Central memory CD4-positive, alpha-beta T cell (primary cell): Measurements from ENCODE around the gene SAP30BP.

ENCODE experiments used
- DNase-seq: peaks from one replicate; pipeline ENCODE4 v3.0.0; 2022

Gene SAP30BP

GRCh38 chr17:75691801-75692626, 24.9 kb downstream of the SAP30BP start:
- no peak for DNase-seq

- DNase-seq = no peak
Observed at GRCh38 chr17:75692976-75693375, 25.8 kb downstream of the SAP30BP start.

GRCh38 chr17:75693500-75694481, 26.7 kb downstream of the SAP30BP start:
- DNase-seq = no peak

GRCh38 chr17:75694536-75694935, 27.4 kb downstream of the SAP30BP start:
- no peak for DNase-seq

- DNase-seq = no peak
Observed at GRCh38 chr17:75695141-75695829, 28.1 kb downstream of the SAP30BP start.

- DNase-seq = no peak
Observed at GRCh38 chr17:75695830-75696271, 28.7 kb downstream of the SAP30BP start.

- DNase-seq = no peak
Observed at GRCh38 chr17:75697651-75698291, 30.6 kb downstream of the SAP30BP start.

GRCh38 chr17:75698659-75699058, 31.5 kb downstream of the SAP30BP start:
- no peak for DNase-seq

- DNase-seq = no peak
Observed at GRCh38 chr17:75701288-75701687, 34.1 kb downstream of the SAP30BP start.

GRCh38 chr17:75703191-75703590, 36.1 kb downstream of the SAP30BP start:
- DNase-seq = no peak

- no peak for DNase-seq
Observed at GRCh38 chr17:75703591-75703990, 36.5 kb downstream of the SAP30BP start.

GRCh38 chr17:75704963-75705875, 38.1 kb downstream of the SAP30BP start:
- no peak for DNase-seq

GRCh38 chr17:75706042-75706728, 39.0 kb downstream of the SAP30BP start:
- no peak for DNase-seq

- DNase-seq = no peak
Observed at GRCh38 chr17:75707079-75707571, 40.0 kb downstream of the SAP30BP start.

GRCh38 chr17:75712446-75712845, 45.3 kb downstream of the SAP30BP start:
- DNase-seq = no peak

- no peak for DNase-seq
Observed at GRCh38 chr17:75719732-75720131, 52.6 kb downstream of the SAP30BP start.

GRCh38 chr17:75720656-75721462, 53.7 kb downstream of the SAP30BP start, which contains the start of gene ITGB4:
Gene ITGB4 (plus strand): TSS chr17:75721459. CDS start chr17:75724704, 3,245 bp downstream.
- peak; percentile 64 for DNase-seq

GRCh38 chr17:75721463-75722011, 54.4 kb downstream of the SAP30BP start:
- no peak for DNase-seq

GRCh38 chr17:75722076-75722475, 54.9 kb downstream of the SAP30BP start:
- DNase-seq = no peak
